ENCODE measurements around the gene PIBF1.

GRCh38 chr13:72891423-72891822, 109.5 kb downstream of the PIBF1 start:
- no peak for TF ChIP-seq CTCF (IDR thresholded peaks at IDR 0.05)
- TF ChIP-seq POLR2A (IDR thresholded peaks at IDR 0.05): no peak
- TF ChIP-seq POLR2AphosphoS5 (IDR thresholded peaks at IDR 0.05): no peak
- no peak for TF ChIP-seq EP300 (IDR thresholded peaks at IDR 0.05; ENCODE audit: low read depth)

Data from transverse colon (tissue), 4 donors.